NCI-H526 treated with DMSO at 0.1 percent for 48 hours (cell line): ENCODE results near the gene LPCAT2.

Source experiments
- DNase-seq: peaks from one replicate; lab custom pipeline; 2025; lab: John Stamatoyannopoulos, UW

The LPCAT2 gene

DNA sequence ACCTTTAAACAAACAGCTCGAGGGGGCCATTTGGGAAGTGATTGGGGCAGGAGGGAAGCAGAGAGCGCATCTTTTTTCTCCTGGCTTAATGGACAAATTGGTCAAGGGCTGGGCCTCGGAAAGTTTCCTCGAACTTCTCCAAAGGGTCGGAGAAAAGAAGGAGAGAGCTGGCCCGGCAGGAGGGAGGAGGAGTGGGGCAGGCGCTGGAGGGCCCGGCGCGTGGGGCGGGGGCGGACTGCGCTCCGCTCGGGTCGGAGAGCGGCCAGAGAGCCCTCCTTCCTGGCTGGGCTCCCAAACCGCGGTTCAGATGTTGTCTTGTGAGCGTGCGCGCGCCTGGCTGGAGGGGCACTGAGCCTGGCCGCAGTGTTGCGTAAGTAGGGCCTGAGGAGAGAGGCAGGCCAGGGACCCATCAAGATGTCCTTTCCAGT, 28.6 kb upstream of the LPCAT2 start:
- no peak for DNase-seq

- DNase-seq = no peak
Measured at GRCh38 chr16:55481023-55481422, 27.8 kb upstream of the LPCAT2 start.

GRCh38 chr16:55482056-55482455, 26.8 kb upstream of the LPCAT2 start:
- DNase-seq = no peak

DNA sequence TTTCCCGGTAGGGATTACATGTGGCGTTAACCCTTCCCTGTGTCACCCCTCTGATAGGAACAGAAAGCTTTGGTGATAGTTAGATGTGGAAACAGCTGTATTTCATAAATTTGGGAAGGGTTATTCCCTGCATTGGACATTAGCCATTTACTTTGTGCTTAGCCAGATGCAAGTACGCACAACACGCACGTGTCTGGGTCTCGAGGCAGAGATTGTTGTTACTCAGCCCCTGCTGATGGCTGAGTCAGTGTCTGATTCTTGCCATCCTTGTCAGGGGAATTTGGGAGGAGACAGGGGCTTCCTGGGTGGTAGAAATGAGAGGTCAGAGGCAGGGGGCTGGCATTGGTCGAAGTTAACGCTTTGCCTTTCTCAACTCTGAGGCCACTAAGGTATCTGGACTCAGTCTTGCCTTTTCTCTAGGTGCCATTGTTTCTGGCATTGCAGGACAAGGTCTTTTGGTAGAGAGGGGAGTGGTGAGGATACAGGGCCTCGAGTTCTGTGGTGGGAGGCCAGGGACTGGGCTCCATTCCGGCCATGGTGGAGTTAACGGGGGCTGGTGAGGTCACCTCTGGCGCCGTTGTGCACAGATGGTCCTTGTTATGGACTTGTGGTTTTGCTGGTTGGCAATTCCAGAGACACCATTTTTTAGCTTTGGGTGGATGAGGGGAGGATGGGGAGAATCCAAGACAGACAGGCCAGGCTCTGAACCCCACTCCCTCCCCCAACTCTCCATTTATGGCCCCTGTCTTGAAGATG, 21.6 kb upstream of the LPCAT2 start:
- no peak for DNase-seq

GRCh38 chr16:55488306-55488705, 20.6 kb upstream of the LPCAT2 start:
- no peak for DNase-seq

- no peak for DNase-seq
Measured at GRCh38 chr16:55489119-55489955, 19.5 kb upstream of the LPCAT2 start.

GRCh38 chr16:55489956-55490265, 19.0 kb upstream of the LPCAT2 start:
- DNase-seq = no peak

DNA sequence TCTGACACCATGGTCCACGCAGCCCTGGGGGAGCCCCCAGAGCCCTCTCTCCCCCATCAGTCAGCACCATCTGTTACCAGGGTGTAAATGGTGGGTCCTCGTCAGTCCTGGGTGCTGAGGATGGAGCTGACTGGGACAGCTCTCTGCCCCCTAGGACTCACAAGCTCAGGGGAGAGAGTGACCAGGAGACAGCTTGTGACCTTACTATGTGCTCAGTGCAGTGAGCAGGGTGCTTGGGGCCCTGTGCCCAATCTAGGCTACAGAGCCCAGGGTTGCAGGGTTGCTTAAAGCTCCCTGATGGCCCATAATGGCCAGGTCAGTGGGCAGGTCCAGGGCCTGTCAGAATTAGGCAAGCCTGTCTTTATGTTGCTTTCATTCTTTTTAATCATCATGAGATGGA, 18.6 kb upstream of the LPCAT2 start:
- DNase-seq = no peak

DNA sequence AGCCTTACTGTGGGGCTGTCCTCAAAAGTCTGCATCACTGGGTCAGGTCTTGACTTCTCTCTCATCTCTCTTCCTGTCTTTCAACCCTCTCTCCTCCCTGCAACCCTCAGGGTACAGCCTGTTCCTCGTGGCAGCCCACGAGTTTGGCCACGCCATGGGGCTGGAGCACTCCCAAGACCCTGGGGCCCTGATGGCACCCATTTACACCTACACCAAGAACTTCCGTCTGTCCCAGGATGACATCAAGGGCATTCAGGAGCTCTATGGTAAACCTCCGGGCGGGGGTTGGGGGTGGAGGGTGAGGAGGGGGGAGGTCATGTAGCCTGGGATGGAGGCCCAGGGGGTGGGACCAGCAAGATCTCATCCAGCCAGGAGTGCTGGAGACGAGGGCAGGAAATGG, 17.2 kb upstream of the LPCAT2 start:
- no peak for DNase-seq

DNA sequence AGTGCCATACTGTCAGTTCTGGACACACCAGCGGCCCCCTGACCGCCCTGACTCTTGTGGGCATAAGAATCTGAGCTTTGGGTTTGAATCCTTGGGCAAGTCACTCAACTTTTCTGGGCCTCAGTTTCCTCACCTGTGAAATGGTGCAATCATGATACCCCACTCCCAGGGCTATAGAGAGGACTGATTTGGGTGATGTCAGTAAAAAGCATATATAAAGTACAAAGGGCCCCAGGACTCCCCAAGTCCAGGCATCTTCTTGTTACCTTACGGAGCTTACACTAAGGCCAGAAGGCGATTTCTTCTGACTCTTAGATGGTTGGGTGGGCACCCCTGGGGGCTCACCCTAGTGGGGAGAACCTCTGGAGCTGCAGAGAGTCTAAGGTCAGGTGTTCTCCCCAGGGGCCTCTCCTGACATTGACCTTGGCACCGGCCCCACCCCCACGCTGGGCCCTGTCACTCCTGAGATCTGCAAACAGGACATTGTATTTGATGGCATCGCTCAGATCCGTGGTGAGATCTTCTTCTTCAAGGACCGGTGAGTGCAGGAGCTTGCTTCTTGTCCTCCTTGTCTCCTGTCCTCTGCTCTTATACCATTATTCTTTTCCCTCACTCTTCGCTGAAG, 16.0 kb upstream of the LPCAT2 start:
- DNase-seq = no peak

DNA sequence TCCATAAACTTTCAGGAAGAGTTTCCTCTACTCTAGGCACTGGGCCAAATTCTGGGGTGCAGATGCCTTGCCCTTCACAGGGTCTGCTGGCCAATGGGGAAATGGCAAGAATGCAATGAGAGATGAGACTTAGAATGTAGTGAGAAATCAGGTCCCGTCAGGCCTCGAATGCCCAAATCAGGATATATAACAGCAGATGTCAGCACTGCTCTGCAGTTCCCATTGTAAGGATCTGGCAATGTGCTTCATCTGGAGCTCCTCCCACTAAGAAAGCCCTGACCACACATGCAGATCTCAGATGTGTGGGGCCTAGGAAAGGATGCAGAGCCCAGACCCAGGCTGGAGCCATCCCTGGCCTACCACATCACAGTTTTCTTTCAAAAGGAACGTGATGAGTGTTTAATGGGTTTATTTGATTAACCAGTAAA, 13.9 kb upstream of the LPCAT2 start:
- no peak for DNase-seq

DNA sequence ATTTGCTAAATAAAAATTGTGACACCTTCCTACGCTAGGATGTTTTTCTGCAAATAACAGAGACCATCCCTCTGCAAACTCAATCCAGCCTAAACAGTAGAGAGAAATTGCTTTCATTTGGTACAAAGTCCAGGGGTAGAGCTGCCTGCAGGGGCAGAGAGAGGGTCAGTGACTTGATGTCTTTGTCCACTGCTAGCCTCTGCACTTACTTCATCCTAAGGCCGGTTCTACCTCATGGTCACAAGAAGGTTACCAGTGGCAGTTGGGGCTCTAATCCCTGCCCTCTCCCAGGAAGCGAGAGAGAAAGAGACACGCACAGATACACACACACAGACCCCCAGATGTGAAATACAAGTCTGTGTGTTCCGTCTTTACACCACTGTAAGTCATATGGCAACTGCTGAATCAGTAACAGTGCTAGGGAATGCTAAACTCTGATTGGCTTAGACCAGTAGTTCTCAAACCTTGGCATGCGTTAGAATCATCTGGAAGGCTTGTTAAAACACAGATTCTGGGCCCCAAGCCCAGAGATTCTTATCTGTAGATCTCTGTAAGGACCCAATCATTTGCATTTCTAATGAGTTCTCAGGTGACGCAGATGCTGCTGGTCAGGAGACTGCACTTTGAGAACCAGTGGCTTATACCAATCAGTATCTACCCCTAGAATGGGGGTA, 13.1 kb upstream of the LPCAT2 start:
- DNase-seq = no peak

- DNase-seq = no peak
Measured at GRCh38 chr16:55496509-55497145, 12.2 kb upstream of the LPCAT2 start.

- no peak for DNase-seq
Measured at GRCh38 chr16:55497558-55497957, 11.3 kb upstream of the LPCAT2 start.

- no peak for DNase-seq
Measured at GRCh38 chr16:55498101-55498500, 10.8 kb upstream of the LPCAT2 start.

GRCh38 chr16:55499281-55499680, 9.6 kb upstream of the LPCAT2 start:
- no peak for DNase-seq

- no peak for DNase-seq
Measured at GRCh38 chr16:55499951-55500529, 8.8 kb upstream of the LPCAT2 start.

DNA sequence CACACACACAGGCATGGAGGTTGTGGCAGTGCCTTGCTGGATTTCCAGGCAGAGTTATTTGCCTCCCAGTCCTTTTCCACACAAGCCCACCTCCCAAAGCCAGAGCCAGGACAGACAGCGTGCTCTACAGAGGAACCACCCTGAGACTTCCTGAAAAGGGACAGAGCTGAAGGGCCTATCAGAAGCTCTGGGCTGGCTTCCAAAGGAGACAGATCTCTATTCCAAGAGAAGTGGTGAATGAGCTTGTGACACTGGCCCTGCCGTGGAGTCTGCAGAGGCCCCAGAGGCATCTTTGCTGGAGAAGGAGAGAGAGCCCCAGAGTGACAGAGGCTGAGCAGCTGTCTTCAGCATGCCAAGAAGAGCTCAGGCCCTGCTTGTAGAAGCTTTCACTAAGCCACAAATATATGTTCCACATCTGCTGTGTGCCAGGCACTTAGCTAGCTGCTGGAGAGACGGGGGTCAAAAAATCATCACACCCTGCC, 8.3 kb upstream of the LPCAT2 start:
- no peak for DNase-seq

- no peak for DNase-seq
Measured at GRCh38 chr16:55501549-55502322, 7.1 kb upstream of the LPCAT2 start.

GRCh38 chr16:55502801-55503366, 6.0 kb upstream of the LPCAT2 start:
- DNase-seq = no peak
